ENCODE data around the gene SERINC2. TPM values are rescaled to one million over a fixed set of nuclear protein-coding genes. Genes with fewer than 3 reads are reported as not detected.

Gene SERINC2
- total and polyA plus RNA-seq, 9 donors = 4.0 to 49.0 (median 34.5) TPM

DNA sequence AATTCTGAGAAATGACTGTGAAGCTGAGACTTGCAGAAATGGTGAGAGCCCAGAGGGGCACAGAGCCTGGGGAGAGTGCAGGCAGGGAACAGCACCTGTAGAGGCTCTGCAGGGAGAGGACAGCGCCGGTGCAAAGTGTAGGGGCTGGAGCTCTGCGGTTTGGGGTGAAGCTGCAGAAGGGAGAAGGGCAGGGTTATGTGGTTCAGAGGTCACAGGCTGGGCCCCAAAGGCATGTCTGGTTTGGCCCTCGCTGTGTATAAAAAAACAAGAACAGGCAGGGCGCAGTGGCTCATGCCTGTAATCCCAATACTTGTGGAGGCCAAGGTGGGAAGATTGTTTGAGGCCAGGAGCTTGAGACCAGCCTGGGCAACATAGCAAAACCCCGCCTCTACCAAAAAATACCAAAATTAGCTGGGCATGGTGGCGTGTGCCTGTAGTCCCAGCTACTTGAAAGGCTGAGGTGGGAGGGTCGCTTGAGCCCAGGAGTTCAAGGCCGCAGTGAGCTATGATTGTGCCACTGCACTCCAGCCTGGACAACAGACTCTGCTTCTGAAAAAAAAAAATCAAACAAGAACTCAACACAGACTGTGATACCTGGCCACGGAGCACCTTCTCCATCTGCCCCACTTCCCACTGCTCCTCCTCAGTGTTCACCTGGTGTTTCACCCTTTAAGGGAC is 29.1 kb downstream of the SERINC2 start:
- Histone ChIP-seq H3K27ac (ENCODE audit: low read length) (no peak overlapping the region), H3K36me3 (ENCODE audit: control insufficient read depth, insufficient read depth, low read length) (no peaks in the 10 kb centered on the region), H3K4me3 (ENCODE audit: low read length) (no peak overlapping the region), H3K9me3 (replicated peaks; ENCODE audit: control insufficient read depth, low read depth, low read length) (peaks cover 3% of the 10 kb centered on the region), H3K4me1 (ENCODE audit: control insufficient read depth, insufficient read depth, low read length) (no peaks in the 10 kb centered on the region), H3K27me3 (ENCODE audit: control insufficient read depth, insufficient read depth, low read length) (no peaks in the 10 kb centered on the region)
- no peak for DNase-seq
- WGBS (ENCODE audit: insufficient coverage) = 82% methylated on average over 9 of the region's 10 CpGs

DNA sequence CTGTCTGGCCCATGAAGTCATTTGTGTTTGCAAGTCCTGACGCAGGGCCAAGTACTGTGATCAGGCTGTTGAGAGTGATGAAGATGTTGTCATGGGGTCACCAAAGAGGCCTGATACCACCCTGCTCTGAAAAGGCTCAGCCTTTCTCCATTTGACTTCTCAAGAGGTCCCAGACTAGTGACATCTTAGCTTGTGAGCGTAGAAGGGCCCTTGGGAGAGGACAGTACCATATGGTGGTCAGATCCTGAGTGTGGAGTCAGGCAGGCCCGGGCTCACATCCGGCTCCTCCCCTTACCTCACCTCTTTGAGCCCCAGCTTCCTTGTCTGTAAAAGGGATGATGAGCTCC is 29.6 kb downstream of the SERINC2 start:
- Histone ChIP-seq H3K4me1 (ENCODE audit: control insufficient read depth, insufficient read depth, low read length) (no peaks in the 10 kb centered on the region), H3K4me3 (ENCODE audit: low read length) (no peak overlapping the region), H3K9me3 (replicated peaks; ENCODE audit: control insufficient read depth, low read depth, low read length) (peaks cover 3% of the 10 kb centered on the region), H3K36me3 (ENCODE audit: control insufficient read depth, insufficient read depth, low read length) (no peaks in the 10 kb centered on the region), H3K27ac (ENCODE audit: low read length) (no peak overlapping the region), H3K27me3 (ENCODE audit: control insufficient read depth, insufficient read depth, low read length) (no peaks in the 10 kb centered on the region)
- DNase-seq = no peak
- 86% methylated on average over 2 of the region's 4 CpGs for WGBS (ENCODE audit: insufficient coverage)

DNA sequence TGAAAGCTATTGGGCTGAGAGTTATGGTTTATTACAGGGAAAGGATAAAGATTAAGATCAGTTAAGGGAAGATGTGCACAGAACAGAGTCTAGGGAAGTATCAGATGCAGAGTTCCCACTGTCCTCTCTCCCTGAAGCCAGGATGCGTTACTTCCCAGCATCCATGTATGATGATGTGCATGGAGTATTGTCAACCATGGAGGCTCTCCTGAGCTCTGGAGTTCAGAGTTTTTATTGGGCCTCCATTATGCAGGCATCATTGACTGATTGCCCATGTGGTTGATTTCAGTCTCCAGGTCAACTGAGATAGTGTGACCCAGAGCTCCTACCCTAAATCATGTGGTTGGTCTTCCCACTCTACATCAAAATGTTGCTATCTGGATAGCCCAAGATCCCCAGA is 30.7 kb downstream of the SERINC2 start:
- H3K27me3 ChIP-seq (ENCODE audit: control insufficient read depth, insufficient read depth, low read length) = peaks cover 2% of the 10 kb centered on the region
- WGBS (ENCODE audit: insufficient coverage) = no CpG with 5 or more reads among the region's 1 CpG
- H3K4me3 ChIP-seq (ENCODE audit: low read length) = no peak overlapping the region
- DNase-seq = no peak
- no peak overlapping the region for H3K27ac ChIP-seq (ENCODE audit: low read length)
- H3K4me1 ChIP-seq (ENCODE audit: control insufficient read depth, insufficient read depth, low read length) = no peaks in the 10 kb centered on the region
- H3K36me3 ChIP-seq (ENCODE audit: control insufficient read depth, insufficient read depth, low read length) = no peaks in the 10 kb centered on the region
- peaks cover 3% of the 10 kb centered on the region for H3K9me3 ChIP-seq (replicated peaks; ENCODE audit: control insufficient read depth, low read depth, low read length)

DNA sequence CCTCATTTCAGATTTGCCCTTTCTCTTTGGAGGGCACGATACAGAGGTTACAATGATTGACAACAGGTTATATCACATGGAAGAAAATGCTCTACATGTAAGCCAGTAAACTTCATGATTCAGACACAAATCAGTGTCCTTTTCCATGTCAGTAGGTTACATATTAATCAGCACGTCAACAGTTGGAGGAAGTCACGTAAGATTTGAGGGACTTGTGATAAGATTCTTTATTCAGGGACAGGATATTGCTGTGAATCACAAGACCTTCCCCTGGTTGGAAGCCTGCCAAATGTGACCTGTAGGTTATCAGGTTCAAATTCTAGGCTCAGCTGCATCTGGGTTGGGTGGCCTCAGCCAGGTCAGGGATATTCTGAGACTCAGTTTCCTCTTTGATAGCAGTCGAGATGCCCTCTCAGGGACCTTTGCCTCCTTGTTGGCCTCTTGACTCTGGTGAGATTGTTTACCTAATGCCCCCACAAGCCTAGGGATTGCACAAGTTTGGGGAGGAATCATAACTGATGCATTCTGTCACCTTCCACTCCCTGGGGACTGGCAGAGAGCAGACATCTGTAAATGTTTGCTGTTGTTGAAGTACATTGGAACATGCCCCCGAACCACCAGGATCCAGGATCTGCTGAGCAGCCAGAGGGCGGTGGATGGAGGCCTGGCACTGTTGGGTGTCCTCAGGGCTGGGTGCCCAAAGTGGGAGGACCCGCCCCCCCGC is 31.9 kb downstream of the SERINC2 start:
- 90% methylated on average over 3 of the region's 8 CpGs for WGBS (ENCODE audit: insufficient coverage)
- Histone ChIP-seq H3K9me3 (replicated peaks; ENCODE audit: control insufficient read depth, low read depth, low read length) (peaks cover 3% of the 10 kb centered on the region), H3K4me1 (ENCODE audit: control insufficient read depth, insufficient read depth, low read length) (no peaks in the 10 kb centered on the region), H3K36me3 (ENCODE audit: control insufficient read depth, insufficient read depth, low read length) (no peaks in the 10 kb centered on the region), H3K4me3 (ENCODE audit: low read length) (no peak overlapping the region), H3K27ac (ENCODE audit: low read length) (no peak overlapping the region), H3K27me3 (ENCODE audit: control insufficient read depth, insufficient read depth, low read length) (peaks cover 2% of the 10 kb centered on the region)
- no peak for DNase-seq

DNA sequence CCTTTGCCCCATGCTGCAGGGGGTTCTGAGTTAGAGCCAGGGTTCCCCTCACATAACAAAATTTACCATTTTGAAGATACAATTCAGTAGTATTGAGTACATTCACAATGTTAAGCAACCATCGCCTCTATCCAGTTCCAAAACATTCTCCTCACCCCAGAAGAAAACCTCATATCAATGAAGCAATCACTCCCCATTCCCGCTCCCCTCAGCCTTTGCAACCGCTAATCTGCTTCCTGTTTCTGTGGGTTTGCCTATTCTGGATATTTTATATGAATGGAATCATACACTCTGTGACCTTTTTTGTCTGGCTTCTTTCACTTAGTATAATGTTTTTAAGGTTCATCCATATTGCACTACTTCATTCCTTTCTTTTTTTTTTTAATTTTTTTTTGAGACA is 32.9 kb downstream of the SERINC2 start:
- H3K27me3 ChIP-seq (ENCODE audit: control insufficient read depth, insufficient read depth, low read length) = peaks cover 2% of the 10 kb centered on the region
- H3K27ac ChIP-seq (ENCODE audit: low read length) = no peak overlapping the region
- H3K4me3 ChIP-seq (ENCODE audit: low read length) = no peak overlapping the region
- WGBS (ENCODE audit: insufficient coverage) = no CpG with 5 or more reads among the region's 3 CpGs
- H3K4me1 ChIP-seq (ENCODE audit: control insufficient read depth, insufficient read depth, low read length) = no peaks in the 10 kb centered on the region
- no peaks in the 10 kb centered on the region for H3K36me3 ChIP-seq (ENCODE audit: control insufficient read depth, insufficient read depth, low read length)
- peaks cover 3% of the 10 kb centered on the region for H3K9me3 ChIP-seq (replicated peaks; ENCODE audit: control insufficient read depth, low read depth, low read length)
- no peak for DNase-seq

DNA sequence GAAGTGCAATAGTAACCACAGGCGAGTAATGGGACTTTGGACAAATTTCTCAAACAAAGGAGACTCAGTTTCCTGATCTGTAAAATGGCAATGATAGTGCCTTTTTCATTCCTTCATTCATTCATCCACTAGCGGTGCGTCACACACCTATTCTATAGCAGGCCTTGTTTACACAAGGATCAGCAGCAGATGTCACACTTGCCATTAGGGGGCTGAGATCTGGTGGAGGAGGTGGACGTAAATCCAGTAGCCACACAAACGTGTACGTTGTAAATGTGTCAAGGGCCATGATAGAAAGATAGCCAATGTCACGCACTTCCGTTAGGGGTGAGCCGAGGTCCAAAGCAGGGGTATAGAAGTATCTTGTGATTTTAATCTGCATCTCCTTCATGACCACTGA is 34.2 kb downstream of the SERINC2 start:
- peaks cover 6% of the 10 kb centered on the region for H3K9me3 ChIP-seq (replicated peaks; ENCODE audit: control insufficient read depth, low read depth, low read length)
- peaks cover 2% of the 10 kb centered on the region for H3K27me3 ChIP-seq (ENCODE audit: control insufficient read depth, insufficient read depth, low read length)
- no peak overlapping the region for H3K4me3 ChIP-seq (ENCODE audit: low read length)
- no peaks in the 10 kb centered on the region for H3K36me3 ChIP-seq (ENCODE audit: control insufficient read depth, insufficient read depth, low read length)
- H3K4me1 ChIP-seq (ENCODE audit: control insufficient read depth, insufficient read depth, low read length) = no peaks in the 10 kb centered on the region
- no peak overlapping the region for H3K27ac ChIP-seq (ENCODE audit: low read length)
- DNase-seq = no peak
- 4% methylated on average over 6 of the region's 9 CpGs for WGBS (ENCODE audit: insufficient coverage)

DNA sequence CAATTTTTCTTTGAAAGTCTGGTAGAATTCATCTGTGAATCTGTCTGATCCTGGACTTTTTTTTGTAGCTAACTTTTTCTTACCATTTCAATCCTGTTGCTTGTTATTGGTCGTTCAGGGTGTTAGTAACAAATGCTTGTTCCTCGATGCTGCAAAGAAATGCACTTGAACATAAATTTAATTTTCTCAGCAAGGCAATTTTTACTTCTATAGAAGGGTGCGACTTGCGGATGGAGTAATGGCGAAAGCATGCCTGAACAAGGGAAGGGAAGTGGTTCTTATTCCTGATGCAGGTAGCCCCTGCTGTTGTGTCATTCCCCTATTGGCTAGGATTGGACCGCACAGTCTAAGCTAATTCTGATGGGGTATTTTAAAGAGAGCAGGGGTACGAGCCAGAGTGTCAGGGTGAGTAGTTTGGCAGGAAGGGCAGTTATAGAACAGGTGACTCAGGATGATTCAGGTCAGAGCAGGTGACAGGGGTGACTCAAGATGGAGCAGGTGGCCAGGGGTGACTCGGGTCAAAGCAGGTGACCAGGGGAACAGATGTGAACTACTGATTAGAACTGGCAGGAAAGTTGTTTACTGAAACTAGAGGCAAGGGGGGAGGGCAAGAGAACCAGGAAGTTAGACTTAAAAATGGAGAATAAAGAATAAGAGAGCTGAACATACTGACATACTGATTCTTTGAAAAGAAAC is 40.5 kb downstream of the SERINC2 start:
- H3K4me3 ChIP-seq (ENCODE audit: low read length) = no peak overlapping the region
- 86% methylated on average over 6 of the region's 8 CpGs for WGBS (ENCODE audit: insufficient coverage)
- H3K36me3 ChIP-seq (ENCODE audit: control insufficient read depth, insufficient read depth, low read length) = no peaks in the 10 kb centered on the region
- DNase-seq = no peak
- no peaks in the 10 kb centered on the region for H3K4me1 ChIP-seq (ENCODE audit: control insufficient read depth, insufficient read depth, low read length)
- H3K27me3 ChIP-seq (ENCODE audit: control insufficient read depth, insufficient read depth, low read length) = peaks cover under 1% of the 10 kb centered on the region
- no peak overlapping the region for H3K27ac ChIP-seq (ENCODE audit: low read length)
- peaks cover 9% of the 10 kb centered on the region for H3K9me3 ChIP-seq (replicated peaks; ENCODE audit: control insufficient read depth, low read depth, low read length)

DNA sequence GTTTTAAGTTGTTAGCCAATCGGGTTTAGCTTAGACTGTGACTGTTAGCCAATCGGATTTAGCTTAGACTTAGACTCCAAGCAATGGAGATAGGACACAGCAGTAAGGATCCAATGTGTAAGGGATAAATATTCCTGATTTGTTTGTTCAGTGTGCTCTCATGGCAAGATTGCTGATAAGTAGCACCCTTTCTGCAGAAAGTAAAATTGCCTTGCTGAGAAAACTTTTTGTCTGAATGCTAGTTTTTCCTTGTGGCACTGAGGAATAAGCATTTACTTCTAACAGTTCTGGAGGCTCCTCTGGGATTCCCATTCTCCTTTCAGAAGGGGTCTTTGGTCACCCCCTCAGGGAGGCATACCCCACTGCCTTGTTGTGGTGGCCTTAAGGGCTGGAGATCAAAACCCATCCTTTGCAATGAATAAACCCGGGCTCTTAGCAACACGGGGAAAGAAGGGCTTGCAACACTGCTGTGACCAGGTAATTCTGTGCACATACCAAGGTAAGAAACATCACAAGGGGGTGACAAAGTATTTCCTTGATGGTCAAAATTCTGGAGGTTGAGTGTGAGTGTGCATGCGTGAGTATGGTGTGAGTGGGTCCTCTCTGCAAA is 45.4 kb downstream of the SERINC2 start:
- H3K27ac ChIP-seq (ENCODE audit: low read length) = no peak overlapping the region
- H3K27me3 ChIP-seq (ENCODE audit: control insufficient read depth, insufficient read depth, low read length) = no peaks in the 10 kb centered on the region
- WGBS (ENCODE audit: insufficient coverage) = 95% methylated on average over 5 of the region's 5 CpGs
- no peaks in the 10 kb centered on the region for H3K4me1 ChIP-seq (ENCODE audit: control insufficient read depth, insufficient read depth, low read length)
- DNase-seq = no peak
- peaks cover 17% of the 10 kb centered on the region for H3K9me3 ChIP-seq (replicated peaks; ENCODE audit: control insufficient read depth, low read depth, low read length)
- no peak overlapping the region for H3K4me3 ChIP-seq (ENCODE audit: low read length)
- H3K36me3 ChIP-seq (ENCODE audit: control insufficient read depth, insufficient read depth, low read length) = no peaks in the 10 kb centered on the region

DNA sequence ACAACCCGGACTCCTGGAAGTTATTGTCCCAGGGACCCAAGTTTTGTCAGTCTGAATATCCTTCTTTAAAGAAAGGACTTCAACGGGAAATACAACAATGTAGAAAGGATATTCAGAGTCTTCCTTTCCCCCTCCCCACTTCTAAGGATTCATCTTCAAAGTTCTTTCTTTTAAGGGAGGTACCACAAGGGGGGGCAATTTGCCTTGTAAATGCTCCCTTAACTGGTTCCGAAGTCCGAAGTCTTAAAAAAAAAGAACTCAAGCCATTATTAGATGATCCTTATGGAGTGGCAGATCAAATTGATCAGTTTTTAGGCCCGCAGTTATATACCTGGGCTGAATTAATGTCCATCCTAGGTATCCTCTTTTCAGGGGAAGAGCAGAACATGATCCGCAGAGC is 47.0 kb downstream of the SERINC2 start:
- no peaks in the 10 kb centered on the region for H3K36me3 ChIP-seq (ENCODE audit: control insufficient read depth, insufficient read depth, low read length)
- H3K27ac ChIP-seq (ENCODE audit: low read length) = no peak overlapping the region
- no peaks in the 10 kb centered on the region for H3K27me3 ChIP-seq (ENCODE audit: control insufficient read depth, insufficient read depth, low read length)
- no peak for DNase-seq
- H3K9me3 ChIP-seq (replicated peaks; ENCODE audit: control insufficient read depth, low read depth, low read length) = peaks cover 17% of the 10 kb centered on the region
- no peaks in the 10 kb centered on the region for H3K4me1 ChIP-seq (ENCODE audit: control insufficient read depth, insufficient read depth, low read length)
- H3K4me3 ChIP-seq (ENCODE audit: low read length) = no peak overlapping the region
- WGBS (ENCODE audit: insufficient coverage) = 69% methylated on average over 2 of the region's 6 CpGs

DNA sequence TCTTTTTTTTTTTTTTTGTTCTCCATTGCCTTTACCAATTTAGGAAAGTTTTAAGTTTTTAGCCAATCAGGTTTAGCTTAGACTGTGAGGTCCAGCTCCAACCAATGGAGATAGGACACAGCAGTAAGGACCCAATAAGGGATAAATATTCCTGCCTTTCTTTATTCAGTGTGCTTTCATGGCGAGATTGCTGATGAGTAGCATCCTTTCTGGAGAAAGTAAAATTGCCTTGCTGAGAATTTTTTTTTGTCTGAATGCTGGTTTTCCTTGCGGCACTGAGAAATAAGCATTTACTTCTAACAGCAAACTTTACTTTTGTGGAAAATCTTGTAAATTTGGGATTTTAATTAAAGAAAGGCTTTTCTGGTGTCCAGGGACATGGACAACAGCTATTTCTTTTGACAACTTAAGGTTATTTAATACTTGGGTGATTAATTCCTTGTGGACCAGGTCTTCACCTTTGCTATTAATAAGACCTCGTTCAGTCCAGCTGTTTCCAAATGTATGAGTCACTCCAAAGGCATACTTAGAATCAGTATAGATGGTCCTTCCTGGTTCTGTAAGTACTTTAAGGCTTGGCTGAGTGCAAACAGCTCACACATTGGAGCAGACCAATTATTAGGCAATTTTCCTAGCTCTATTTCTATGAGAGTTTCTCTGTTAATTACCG is 54.1 kb downstream of the SERINC2 start:
- Histone ChIP-seq H3K4me1 (ENCODE audit: control insufficient read depth, insufficient read depth, low read length) (no peaks in the 10 kb centered on the region), H3K36me3 (ENCODE audit: control insufficient read depth, insufficient read depth, low read length) (no peaks in the 10 kb centered on the region), H3K9me3 (replicated peaks; ENCODE audit: control insufficient read depth, low read depth, low read length) (peaks cover 3% of the 10 kb centered on the region), H3K27me3 (ENCODE audit: control insufficient read depth, insufficient read depth, low read length) (peaks cover 3% of the 10 kb centered on the region), H3K4me3 (ENCODE audit: low read length) (no peak overlapping the region), H3K27ac (ENCODE audit: low read length) (no peak overlapping the region)
- no CpG with 5 or more reads among the region's 4 CpGs for WGBS (ENCODE audit: insufficient coverage)
- DNase-seq = no peak

Measured in muscle of leg (tissue), 11 donors.